OCI-LY3 (cell line): ENCODE measurements around the gene ARL9.

Experiments used
- CTCF ChIP-seq: fragments of 200-600, 300-600 bp; sonication (generic); IDR thresholded peaks from 2 replicates; pipeline ENCODE4 v1.5.1; 2014; ENCODE audit warnings: antibody characterized with exemption, low read length, low read depth
- EZH2phosphoT487 ChIP-seq: fragments of 200-600 bp; shearing (Covaris generic); IDR thresholded peaks from 2 replicates; pipeline ENCODE4 v1.6.1; 2018; ENCODE audit warnings: antibody characterized with exemption, mixed run types, low read depth

GRCh38 chr4:56480691-56481090, 24.9 kb upstream of the ARL9 start:
- TF ChIP-seq EZH2phosphoT487 (no peak), CTCF (no peak)
